H1 (cell line): ENCODE data around the gene ANGPTL2. TPM values are rescaled to one million over a fixed set of nuclear protein-coding genes. Genes with fewer than 3 reads are reported as not detected.

ENCODE experiments used
- CTCF ChIA-PET: fragments of 300-600 bp; sonication (Branson Sonifier 250); formaldehyde crosslinking; loops from one replicate; lab custom pipeline; 2021; ENCODE audit not compliant: partially characterized antibody; lab: Charles Lee
- POLR2A ChIA-PET: fragments of 300-600 bp; sonication (Branson Sonifier 250); formaldehyde crosslinking; loops from one replicate; lab custom pipeline; 2021; ENCODE audit warnings: inconsistent platforms; ENCODE audit not compliant: partially characterized antibody; lab: Charles Lee
- DNase-seq, 2 experiments: peaks; one replicate each; pipeline versions ENCODE4 v3.0.0 to v3.0.0-alpha.2; 2010 to 2022; ENCODE audit warnings: low spot score in 2 of 2, low read depth in 1 of 2, mixed read lengths in 1 of 2
- FAIRE-seq: peaks from 2 replicates; lab custom pipeline; 2011; peaks lifted over from hg19 to GRCh38; lab: Jason Lieb, UNC
- H2AFZ ChIP-seq: 2 replicates; pipeline ENCODE4 v1.8.1; 2012; ENCODE audit warnings: low read length, inconsistent platforms
- H2AK5ac ChIP-seq: 2 replicates; pipeline ENCODE4 v1.6.1; 2013; ENCODE audit warnings: low read depth, low read length
- H2BK120ac ChIP-seq: replicated peaks from 2 replicates; pipeline ENCODE3; 2013; ENCODE audit warnings: low read depth, low read length, inconsistent platforms
- H2BK12ac ChIP-seq: 2 replicates; pipeline ENCODE4 v1.6.1; 2013; ENCODE audit warnings: low read depth, low read length
- H2BK15ac ChIP-seq: 2 replicates; pipeline ENCODE4 v1.6.1; 2013; ENCODE audit warnings: low read length
- H2BK20ac ChIP-seq: 2 replicates; pipeline ENCODE4 v1.6.1; 2013; ENCODE audit warnings: low read length
- H2BK5ac ChIP-seq: 2 replicates; pipeline ENCODE4 v1.6.1; 2013; ENCODE audit warnings: low read depth, low read length
- H3K14ac ChIP-seq: 2 replicates; pipeline ENCODE4 v1.6.1; 2013; ENCODE audit warnings: inconsistent platforms; ENCODE audit not compliant: insufficient read length
- H3K18ac ChIP-seq: 2 replicates; pipeline ENCODE4 v1.6.1; 2013; ENCODE audit warnings: low read length; ENCODE audit errors: extremely low read depth
- H3K23ac ChIP-seq: 2 replicates; pipeline ENCODE4 v1.6.1; 2013; ENCODE audit warnings: inconsistent platforms; ENCODE audit not compliant: insufficient read length
- H3K23me2 ChIP-seq: 2 replicates; pipeline ENCODE4 v1.6.1; 2013; ENCODE audit warnings: low read depth, low read length
- H3K27ac ChIP-seq: 2 replicates; pipeline ENCODE4 v1.6.1; 2011; ENCODE audit warnings: low read depth, low read length, inconsistent platforms
- H3K27me3 ChIP-seq, 4 experiments: replicated peaks in 1 of 4; 1 replicate in 1 of 4; 2 replicates in 3 of 4; pipeline versions ENCODE4 v1.6.1 to v1.8.1; 2011 to 2013; ENCODE audit warnings: low read length in 3 of 4, mild to moderate bottlenecking in 3 of 4, inconsistent platforms in 2 of 4, mixed read lengths in 2 of 4, moderate library complexity in 1 of 4; ENCODE audit not compliant: control insufficient read depth in 3 of 4, insufficient read depth in 3 of 4; ENCODE audit errors: extremely low read depth in 1 of 4
- H3K36me3 ChIP-seq, 4 experiments: 2 replicates each; pipeline versions ENCODE4 v1.6.1 to v1.8.1; 2011 to 2013; ENCODE audit warnings: mild to moderate bottlenecking in 4 of 4, low read length in 3 of 4, moderate library complexity in 2 of 4, control low read depth in 1 of 4, inconsistent platforms in 1 of 4; ENCODE audit not compliant: insufficient read depth in 4 of 4, control insufficient read depth in 2 of 4
- H3K4ac ChIP-seq: replicated peaks from 2 replicates; pipeline ENCODE3; 2013; ENCODE audit warnings: low read length, low read depth, mixed read lengths, inconsistent platforms; ENCODE audit not compliant: insufficient read length
- H3K4me1 ChIP-seq, 4 experiments: replicated peaks in 1 of 4; 1 replicate in 1 of 4; 2 replicates in 3 of 4; pipeline versions ENCODE4 v1.6.1 to v1.8.1; 2011 to 2013; ENCODE audit warnings: low read length in 3 of 4, inconsistent platforms in 2 of 4, mixed read lengths in 1 of 4; ENCODE audit not compliant: insufficient read depth in 4 of 4, control insufficient read depth in 3 of 4
- H3K4me2 ChIP-seq, 2 experiments: 2 replicates each; pipeline versions ENCODE4 v1.6.1 to v1.8.1; 2011 to 2013; ENCODE audit warnings: low read depth in 2 of 2, low read length in 2 of 2, control low read depth in 1 of 2, inconsistent platforms in 1 of 2, mild to moderate bottlenecking in 1 of 2; ENCODE audit not compliant: insufficient read depth in 1 of 2
- H3K4me3 ChIP-seq, 4 experiments: fragments of 200-600, 300-600 bp in 1 of 4; sonication (generic), shearing (Covaris generic), sonication (Bioruptor Twin) in 1 of 4; 2 replicates each; pipeline versions ENCODE4 v1.5.1 to v1.8.1; 2011 to 2016; ENCODE audit warnings: low read length in 4 of 4, low read depth in 3 of 4, control low read depth in 2 of 4, inconsistent platforms in 2 of 4, mild to moderate bottlenecking in 2 of 4, mixed read lengths in 1 of 4, moderate library complexity in 1 of 4; ENCODE audit not compliant: insufficient read depth in 2 of 4; ENCODE audit errors: extremely low read depth in 1 of 4
- H3K56ac ChIP-seq: replicated peaks from 2 replicates; pipeline ENCODE3; 2013; ENCODE audit warnings: low read depth, mild to moderate bottlenecking, mixed read lengths, low read length, inconsistent platforms; ENCODE audit not compliant: insufficient read length
- H3K79me1 ChIP-seq: 2 replicates; pipeline ENCODE4 v1.6.1; 2013; ENCODE audit warnings: low read depth, low read length, control low read depth
- H3K79me2 ChIP-seq, 2 experiments: 2 replicates each; pipeline versions ENCODE4 v1.6.1 to v1.8.1; 2012 to 2013; ENCODE audit warnings: low read length in 2 of 2, mild to moderate bottlenecking in 2 of 2, inconsistent platforms in 1 of 2; ENCODE audit not compliant: insufficient read depth in 2 of 2, control insufficient read depth in 1 of 2
- H3K9ac ChIP-seq, 4 experiments: replicated peaks in 1 of 4; 1 replicate in 1 of 4; 2 replicates in 3 of 4; pipeline versions ENCODE4 v1.6.1 to v1.8.1; 2011 to 2013; ENCODE audit warnings: low read depth in 3 of 4, low read length in 3 of 4, control low read depth in 2 of 4, mild to moderate bottlenecking in 2 of 4, moderate library complexity in 2 of 4, inconsistent platforms in 1 of 4; ENCODE audit errors: extremely low read depth in 1 of 4
- H3K9me3 ChIP-seq, 2 experiments: 2 replicates each; pipeline versions ENCODE4 v1.6.1 to v1.8.1; 2012 to 2013; ENCODE audit warnings: mild to moderate bottlenecking in 2 of 2, moderate library complexity in 2 of 2, control low read depth in 1 of 2, inconsistent platforms in 1 of 2, low read depth in 1 of 2, low read length in 1 of 2, mixed read lengths in 1 of 2; ENCODE audit not compliant: insufficient read depth in 2 of 2
- H4K20me1 ChIP-seq, 2 experiments: replicated peaks in 1 of 2; 2 replicates each; pipeline versions ENCODE3 to v1.8.1; 2011 to 2013; ENCODE audit warnings: inconsistent platforms in 2 of 2, low read length in 2 of 2, mild to moderate bottlenecking in 1 of 2; ENCODE audit not compliant: insufficient read depth in 2 of 2, control insufficient read depth in 1 of 2
- H4K5ac ChIP-seq: 2 replicates; pipeline ENCODE4 v1.6.1; 2013; ENCODE audit warnings: low read length, low read depth, mixed read lengths, inconsistent platforms; ENCODE audit not compliant: insufficient read length
- H4K8ac ChIP-seq: 2 replicates; pipeline ENCODE4 v1.8.0; 2013; ENCODE audit warnings: mild to moderate bottlenecking, moderate library complexity, low read length, inconsistent platforms; ENCODE audit not compliant: insufficient read depth; ENCODE audit errors: extremely low read depth
- H4K91ac ChIP-seq: replicated peaks from 2 replicates; pipeline ENCODE3; 2013; ENCODE audit warnings: low read length, mixed read lengths, inconsistent platforms; ENCODE audit not compliant: insufficient read length
- CBX5 ChIP-seq: fragments of 300-800, 300-1000 bp; sonication (generic); IDR thresholded peaks from 2 replicates; pipeline ENCODE4 v1.7.1; 2016; ENCODE audit warnings: antibody characterized with exemption, low read length, low read depth
- EGR1 ChIP-seq: IDR thresholded peaks from 2 replicates; pipeline ENCODE4 v1.6.1; 2011; ENCODE audit warnings: low read depth, low read length, borderline replicate concordance
- EZH2 ChIP-seq: fragments of 200-600 bp; sonication (generic); IDR thresholded peaks from 2 replicates; pipeline ENCODE4 v1.7.1; 2012; ENCODE audit warnings: low read depth, mild to moderate bottlenecking, moderate library complexity, low read length, inconsistent platforms; ENCODE audit not compliant: severe bottlenecking
- FOSL1 ChIP-seq: IDR thresholded peaks from 2 replicates; pipeline ENCODE4 v1.6.1; 2011; ENCODE audit warnings: mild to moderate bottlenecking, low read depth, low read length, moderate library complexity; ENCODE audit not compliant: insufficient read depth
- KDM5A ChIP-seq: fragments of 200-600 bp; IDR thresholded peaks from 2 replicates; pipeline ENCODE4 v1.7.1; 2012; ENCODE audit warnings: mild to moderate bottlenecking, low read length, inconsistent platforms, mixed read lengths
- NRF1 ChIP-seq: IDR thresholded peaks from 2 replicates; pipeline ENCODE4 v1.6.1; 2011; ENCODE audit warnings: mild to moderate bottlenecking, low read depth, low read length, improper control_type of control experiment
- RBBP5 ChIP-seq: IDR thresholded peaks from 2 replicates; pipeline ENCODE4 v1.7.1; 2012; ENCODE audit warnings: low read depth, mild to moderate bottlenecking, inconsistent platforms, low read length, moderate library complexity, borderline replicate concordance
- SIRT6 ChIP-seq: IDR thresholded peaks from one replicate; pipeline ENCODE4 v1.7.1; 2012; ENCODE audit warnings: low read length, inconsistent platforms
- SP4 ChIP-seq: IDR thresholded peaks from 2 replicates; pipeline ENCODE4 v1.6.1; 2012; ENCODE audit warnings: low read length, inconsistent platforms
- WGBS, 2 experiments: shearing (Covaris generic) in 1 of 2; methylation state at CpG; one replicate each; pipeline versions ENCODE4 v1.1.6 to v1.1.7; 2013 to 2015; ENCODE audit warnings: low lambda C conversion rate in 2 of 2, mixed read lengths in 2 of 2, inconsistent platforms in 1 of 2, low coverage in 1 of 2, missing lambda C conversion rate in 1 of 2; ENCODE audit not compliant: insufficient replicate concordance in 2 of 2, insufficient coverage in 1 of 2, insufficient read length in 1 of 2; ENCODE audit errors: extremely low coverage in 1 of 2, missing lambda C conversion rate in 1 of 2; 5-methylcytosine and 5-hydroxymethylcytosine counted together
- polyA plus RNA-seq, 7 experiments: library from polyadenylated mRNA; depleted of rRNA in 3 of 7; stranded (reverse) in 5 of 7; unstranded in 2 of 7; fragments of >200 nt in 5 of 7; fragments of 200-250 nt in 2 of 7; gene quantifications; 1 replicate in 5 of 7; 2 replicates in 1 of 7; 4 replicates in 1 of 7; pipeline versions ENCODE4 v1.2.1 to v1.2.3, GENCODE V29; 2011 to 2013; ENCODE audit warnings: missing spikeins in 2 of 7, mixed read lengths in 2 of 7
- total RNA-seq: library from RNA; stranded (reverse); fragmentation: NEBNext Ultra II Directional; extraction: Animal tissue kit (Norgen Biotek cat#: 25700); gene quantifications from 2 replicates; pipeline ENCODE4 v1.2.1, GENCODE V29; 2021

The ANGPTL2 gene
- total and polyA plus RNA-seq, 2 of the 8 experiments (the other 6 are each of a cell fraction or from before 2014, with no cell fraction given) = 9.0 to 10.6 TPM

GRCh38 chr9:127061411-127061810, 61.0 kb downstream of the ANGPTL2 start:
- Histone ChIP-seq H2BK12ac (no peak overlapping the region), H3K27ac (no peak overlapping the region), H4K5ac (no peak overlapping the region), H2BK15ac (no peak overlapping the region), H3K56ac (no peak overlapping the region), H3K4ac (no peak overlapping the region), H3K79me1 (no peaks in the 10 kb centered on the region), H2BK120ac (no peak overlapping the region), H4K91ac (no peak overlapping the region), H3K36me3 (no peaks in the 10 kb centered on the region), H3K4me3 (no peak overlapping the region), H2AK5ac (no peak overlapping the region), H4K20me1 (peaks cover 1 to 3% of the 10 kb centered on the region in 2 experiments), H3K27me3 (no peaks in the 10 kb centered on the region), H2AFZ (no peak overlapping the region), H3K9ac (no peak overlapping the region), H3K23ac (no peak overlapping the region), H3K4me2 (no peak overlapping the region), H4K8ac (no peak overlapping the region), H3K9me3 (no peaks in the 10 kb centered on the region), H2BK5ac (no peak overlapping the region), H2BK20ac (no peak overlapping the region), H3K4me1 (peaks cover 0 to 3% (median 2%) of the 10 kb centered on the region in 4 experiments; a peak in 2 of 7 replicates), H3K23me2 (no peaks in the 10 kb centered on the region), H3K79me2 (no peaks in the 10 kb centered on the region), H3K18ac (no peak overlapping the region), H3K14ac (no peak overlapping the region)
- DNase-seq (no peak), FAIRE-seq (no peak)
- CTCF ChIA-PET = no interaction called here
- 88% methylated on average over 3 of the region's 3 CpGs; no CpG with 5 or more reads in 1 of the 2 experiments for WGBS, 2 experiments
- TF ChIP-seq NRF1 = no peak
- TF ChIP-seq CBX5 = no peak
- no peak for TF ChIP-seq SP4
- no peak for TF ChIP-seq FOSL1
- TF ChIP-seq RBBP5 = no peak
- no peak for TF ChIP-seq EGR1
- TF ChIP-seq SIRT6 = no peak
- no peak for TF ChIP-seq KDM5A
- TF ChIP-seq EZH2 = no peak
- POLR2A ChIA-PET = interaction anchor here (1.2 kb wide), 1 partner anchor 10 kb away, joined by 3 read pairs; no protein-coding TSS in a partner anchor
